Neural cell (in vitro differentiated cells): Measurements from ENCODE around the gene RARG. TPM values are rescaled to one million over a fixed set of nuclear protein-coding genes. Genes with fewer than 3 reads are reported as not detected.

Experiments used
- H2AFZ ChIP-seq: fragments of 200-600, 300-800 bp; sonication (generic), shearing (Covaris generic); 2 replicates; pipeline ENCODE4 v1.6.0; 2014; ENCODE audit warnings: low read depth, mild to moderate bottlenecking, antibody characterized with exemption, low read length, moderate library complexity
- H3F3A ChIP-seq: fragments of 200-600 bp; shearing (Covaris generic); 2 replicates; pipeline ENCODE4 v1.6.1; 2016; ENCODE audit warnings: mild to moderate bottlenecking, moderate library complexity, mixed read lengths, antibody characterized with exemption, low read length; ENCODE audit not compliant: insufficient read depth, poor library complexity, severe bottlenecking
- H3K27ac ChIP-seq: fragments of 200-600, 300-800 bp; sonication (generic), shearing (Covaris generic); 2 replicates; pipeline ENCODE4 v1.5.1; 2014; ENCODE audit warnings: mild to moderate bottlenecking, low read length, moderate library complexity
- H3K27me3 ChIP-seq: fragments of 300-800, 200-600 bp; sonication (generic), shearing (Covaris generic); 2 replicates; pipeline ENCODE4 v1.6.0; 2014; ENCODE audit warnings: mild to moderate bottlenecking, low read depth, low read length, moderate library complexity; ENCODE audit not compliant: insufficient read depth
- H3K36me3 ChIP-seq: fragments of 300-800, 200-600 bp; sonication (generic), shearing (Covaris generic); 2 replicates; pipeline ENCODE4 v1.5.1; 2014; ENCODE audit warnings: mild to moderate bottlenecking, antibody characterized with exemption, low read length, moderate library complexity; ENCODE audit not compliant: insufficient read depth
- H3K4me2 ChIP-seq: fragments of 300-800, 200-600 bp; sonication (generic), shearing (Covaris generic); 2 replicates; pipeline ENCODE4 v1.6.0; 2014; ENCODE audit warnings: mild to moderate bottlenecking, low read length
- H3K4me3 ChIP-seq: fragments of 300-800, 200-600 bp; sonication (generic), shearing (Covaris generic); 2 replicates; pipeline ENCODE4 v1.5.1; 2014; ENCODE audit warnings: mild to moderate bottlenecking, low read length, moderate library complexity
- H3K79me2 ChIP-seq: fragments of 200-600 bp; shearing (Covaris generic); replicated peaks from 2 replicates; pipeline ENCODE4 v1.6.0; 2014; ENCODE audit warnings: mild to moderate bottlenecking, low read length, moderate library complexity; ENCODE audit not compliant: insufficient read depth
- H3K9ac ChIP-seq: fragments of 300-800, 200-600 bp; sonication (generic), shearing (Covaris generic); 2 replicates; pipeline ENCODE4 v1.6.1; 2016; ENCODE audit warnings: mild to moderate bottlenecking, low read length, mixed read lengths
- H3K9me2 ChIP-seq: fragments of 200-600 bp; shearing (Covaris generic); 2 replicates; pipeline ENCODE4 v1.6.1; 2016; ENCODE audit warnings: mild to moderate bottlenecking, low read length, mixed read lengths; ENCODE audit not compliant: insufficient read depth
- H3K9me3 ChIP-seq: fragments of 200-600, 300-800 bp; sonication (generic), shearing (Covaris generic); 2 replicates; pipeline ENCODE4 v1.6.1; 2016; ENCODE audit warnings: mild to moderate bottlenecking, mixed run types, low read length, moderate library complexity, mixed read lengths
- H4K20me1 ChIP-seq: fragments of 200-600 bp; shearing (Covaris generic); 2 replicates; pipeline ENCODE4 v1.6.1; 2016; ENCODE audit warnings: mild to moderate bottlenecking, mixed run types; ENCODE audit not compliant: insufficient read depth
- CTCF ChIP-seq: fragments of 450-650 bp; IDR thresholded peaks from 2 replicates; pipeline ENCODE4 v1.5.1; 2014; ENCODE audit warnings: antibody characterized with exemption, mild to moderate bottlenecking, moderate library complexity; ENCODE audit not compliant: poor library complexity, severe bottlenecking
- EP300 ChIP-seq: fragments of 450-650 bp; conservative IDR thresholded peaks from 2 replicates; pipeline ENCODE4 v1.6.1; 2014; ENCODE audit warnings: antibody characterized with exemption, mild to moderate bottlenecking, moderate library complexity; ENCODE audit not compliant: poor library complexity, severe bottlenecking
- EZH2 ChIP-seq: fragments of 200-600, 300-800 bp; shearing (Covaris generic), sonication (generic); IDR thresholded peaks from 2 replicates; pipeline ENCODE4 v1.6.1; 2014; ENCODE audit warnings: antibody characterized with exemption, low read length, borderline replicate concordance, mild to moderate bottlenecking; ENCODE audit not compliant: insufficient read depth, poor library complexity, severe bottlenecking
- MXI1 ChIP-seq: fragments of 450-650 bp; conservative IDR thresholded peaks from 2 replicates; pipeline ENCODE4 v1.6.1; 2014; ENCODE audit warnings: antibody characterized with exemption, mild to moderate bottlenecking; ENCODE audit not compliant: poor library complexity, severe bottlenecking
- POLR2AphosphoS5 ChIP-seq: IDR thresholded peaks from 2 replicates; pipeline ENCODE4 v1.6.1; 2012
- RAD21 ChIP-seq: fragments of 450-650 bp; conservative IDR thresholded peaks from 2 replicates; pipeline ENCODE4 v1.6.1; 2014; ENCODE audit warnings: antibody characterized with exemption, mild to moderate bottlenecking, moderate library complexity
- REST ChIP-seq: IDR thresholded peaks from 2 replicates; pipeline ENCODE4 v1.6.1; 2012; ENCODE audit warnings: borderline replicate concordance
- SMC3 ChIP-seq: fragments of 450-650 bp; conservative IDR thresholded peaks from 2 replicates; pipeline ENCODE4 v1.6.1; 2014; ENCODE audit warnings: antibody characterized with exemption, mild to moderate bottlenecking, moderate library complexity; ENCODE audit not compliant: poor library complexity
- TAF1 ChIP-seq: IDR thresholded peaks from 2 replicates; pipeline ENCODE4 v1.6.1; 2012; ENCODE audit warnings: low read depth
- polyA plus RNA-seq: library from polyadenylated mRNA; depleted of rRNA; stranded (reverse); fragments of >200 nt; gene quantifications from 2 replicates; pipeline ENCODE4 v1.2.3, GENCODE V29; 2014

Gene RARG
- polyA plus RNA-seq, 1 donor from 2014 or later: 0.61 TPM

GRCh38 chr12:53230108-53230845 is 1.7 kb downstream of the RARG start:
- H3K27me3 ChIP-seq: peaks cover 21% of the 10 kb centered on the region
- H3K27ac ChIP-seq: no peak overlapping the region
- no peaks in the 10 kb centered on the region for H3K36me3 ChIP-seq
- no peaks in the 10 kb centered on the region for H3K9me3 ChIP-seq
- TF ChIP-seq CTCF (no peak), REST (no peak), MXI1 (no peak), TAF1 (no peak), EP300 (no peak), SMC3 (no peak), POLR2AphosphoS5 (no peak), RAD21 (no peak)
- H3K4me2 ChIP-seq: no peak overlapping the region
- no peaks in the 10 kb centered on the region for H3F3A ChIP-seq
- H3K9ac ChIP-seq: no peak overlapping the region
- no peak overlapping the region for H3K4me3 ChIP-seq
- H3K79me2 ChIP-seq: no peaks in the 10 kb centered on the region
- no peaks in the 10 kb centered on the region for H4K20me1 ChIP-seq
- no peak overlapping the region for H2AFZ ChIP-seq
- H3K9me2 ChIP-seq: no peaks in the 10 kb centered on the region

DNA sequence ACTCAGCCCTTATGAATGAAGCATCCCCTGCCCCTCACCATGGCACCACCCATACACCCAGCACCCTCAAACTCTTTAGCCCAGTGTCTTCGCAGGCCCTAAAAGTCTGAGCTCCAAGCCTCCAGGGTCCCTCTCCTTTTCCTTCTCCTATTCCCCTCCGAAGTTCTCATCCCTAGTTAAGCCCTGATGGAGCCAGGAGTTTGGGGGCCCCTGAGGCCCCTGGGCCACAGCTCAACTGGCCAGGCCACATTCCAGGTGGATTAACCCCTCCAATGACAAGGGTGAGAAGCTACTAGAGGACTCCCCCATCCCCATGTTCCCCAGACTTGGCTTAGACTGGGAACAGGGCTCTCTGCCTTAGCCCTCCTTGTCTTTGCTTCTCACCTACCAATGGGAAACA is 2.6 kb downstream of the RARG start:
- Histone ChIP-seq H3K9me3 (no peaks in the 10 kb centered on the region), H3K27me3 (peaks cover 21% of the 10 kb centered on the region), H3K36me3 (no peaks in the 10 kb centered on the region), H3K79me2 (no peaks in the 10 kb centered on the region), H3K27ac (no peak overlapping the region), H2AFZ (no peak overlapping the region), H3F3A (no peaks in the 10 kb centered on the region), H3K4me2 (no peak overlapping the region), H3K9me2 (no peaks in the 10 kb centered on the region), H4K20me1 (no peaks in the 10 kb centered on the region), H3K9ac (no peak overlapping the region), H3K4me3 (no peak overlapping the region)
- TF ChIP-seq POLR2AphosphoS5 (no peak), CTCF (no peak), EZH2 (no peak), REST (no peak), RAD21 (no peak), MXI1 (no peak), EP300 (no peak), SMC3 (no peak), TAF1 (no peak)
